ENCODE results near the gene HUS1. TPM values are rescaled to one million over a fixed set of nuclear protein-coding genes. Genes with fewer than 3 reads are reported as not detected.

Gene HUS1
- total and polyA plus RNA-seq, 2 of the 4 experiments (the other 2 are of a cell fraction), result 16.2 to 18.3 TPM

DNA sequence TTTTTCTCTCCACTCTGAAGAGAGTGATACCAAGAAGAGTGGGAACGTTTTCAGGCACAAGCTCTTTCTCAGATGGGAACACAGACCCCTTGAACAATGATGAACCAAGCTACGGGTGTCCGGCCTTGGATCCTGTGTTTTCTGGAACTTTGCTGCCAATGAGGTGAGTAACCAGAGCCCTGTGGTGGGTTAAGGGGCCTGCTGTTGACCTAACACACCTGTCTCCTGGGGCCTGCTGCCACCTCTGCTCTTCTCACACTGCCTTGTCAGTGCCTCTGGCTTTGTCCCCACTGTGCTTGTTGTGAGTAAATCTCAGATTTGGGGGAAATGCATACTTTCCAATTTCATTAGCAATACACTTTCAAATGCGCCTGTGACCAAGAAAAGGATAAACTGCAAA is 29.7 kb downstream of the HUS1 start:
- no peaks in the 10 kb centered on the region; the same call in 1 of the 2 replicates for H3K36me3 ChIP-seq (ENCODE audit: control insufficient read depth, insufficient read depth, low read length)
- H3K4me1 ChIP-seq (ENCODE audit: control insufficient read depth, insufficient read depth, low read length), result peaks cover 2% of the 10 kb centered on the region; the same call in 1 of the 2 replicates
- intact Hi-C loops (cut with micrococcal nuclease), result loop anchor here (10.0 kb wide), 2 partner anchors 365 to 685 kb away; partner anchors contain the start of gene TNS3
- BruUV-seq (replicated peaks), result no TSS peak
- H4K91ac ChIP-seq (ENCODE audit: insufficient read depth, low read depth, low read length), result no peak overlapping the region
- H2BK5ac ChIP-seq (ENCODE audit: low read depth, low read length, poor library complexity, severe bottlenecking), result no peak overlapping the region
- H3K4ac ChIP-seq (ENCODE audit: low read depth, low read length), result no peak overlapping the region
- H3K9me3 ChIP-seq (ENCODE audit: control insufficient read depth, insufficient read depth, low read length), result no peaks in the 10 kb centered on the region
- no peak overlapping the region for H2BK120ac ChIP-seq (ENCODE audit: low read depth, low read length)
- no peak overlapping the region for H4K5ac ChIP-seq (ENCODE audit: low read depth, low read length)
- H3K56ac ChIP-seq (ENCODE audit: extremely low read depth, insufficient read depth, low read length), result no peak overlapping the region
- H3K14ac ChIP-seq (replicated peaks; ENCODE audit: low read depth, low read length), result no peak overlapping the region
- in situ Hi-C loops (cut with MboI; ENCODE audit: low sequenced_read_pairs), result loop anchor here (10.0 kb wide), 2 partner anchors 515 to 685 kb away; no protein-coding TSS in a partner anchor
- POLR2A ChIA-PET (ENCODE audit: unreplicated experiment), result no interaction called here
- H2AK9ac ChIP-seq (replicated peaks; ENCODE audit: low read depth, low read length, poor library complexity), result no peak overlapping the region
- dilution Hi-C loops (cut with HindIII; ENCODE audit: low sequenced_read_pairs, unreplicated experiment), result no loop called here
- H3K9ac ChIP-seq (ENCODE audit: low read depth, low read length), result no peak overlapping the region
- H3K4me3 ChIP-seq (ENCODE audit: insufficient read depth, low read depth, low read length), result no peak overlapping the region
- no peak overlapping the region for H2BK15ac ChIP-seq (ENCODE audit: low read depth, low read length)
- H3K23ac ChIP-seq (ENCODE audit: low read depth, low read length), result no peak overlapping the region
- no peak overlapping the region for H3K27ac ChIP-seq (ENCODE audit: insufficient read depth, low read length)
- ATAC-seq (ENCODE audit: low read depth) (no peak), DNase-seq (no peak)
- no peak overlapping the region for H3K18ac ChIP-seq (ENCODE audit: low read depth, low read length)
- no peak overlapping the region for H3K4me2 ChIP-seq (ENCODE audit: low read depth, low read length)
- TF ChIP-seq, protein P1, sequence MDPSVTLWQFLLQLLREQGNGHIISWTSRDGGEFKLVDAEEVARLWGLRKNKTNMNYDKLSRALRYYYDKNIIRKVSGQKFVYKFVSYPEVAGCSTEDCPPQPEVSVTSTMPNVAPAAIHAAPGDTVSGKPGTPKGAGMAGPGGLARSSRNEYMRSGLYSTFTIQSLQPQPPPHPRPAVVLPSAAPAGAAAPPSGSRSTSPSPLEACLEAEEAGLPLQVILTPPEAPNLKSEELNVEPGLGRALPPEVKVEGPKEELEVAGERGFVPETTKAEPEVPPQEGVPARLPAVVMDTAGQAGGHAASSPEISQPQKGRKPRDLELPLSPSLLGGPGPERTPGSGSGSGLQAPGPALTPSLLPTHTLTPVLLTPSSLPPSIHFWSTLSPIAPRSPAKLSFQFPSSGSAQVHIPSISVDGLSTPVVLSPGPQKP (IDR thresholded peaks at IDR 0.05; ENCODE audit: borderline replicate concordance, low read depth, low read length), result no peak
- no peak for TF ChIP-seq CEBPB (IDR thresholded peaks at IDR 0.05; ENCODE audit: low read depth, low read length)
- no peak for TF ChIP-seq POLR2A (IDR thresholded peaks at IDR 0.05; ENCODE audit: low read depth, low read length)
- no peak for TF ChIP-seq BHLHE40 (IDR thresholded peaks at IDR 0.05; ENCODE audit: low read depth, low read length)
- TF ChIP-seq, protein P2, sequence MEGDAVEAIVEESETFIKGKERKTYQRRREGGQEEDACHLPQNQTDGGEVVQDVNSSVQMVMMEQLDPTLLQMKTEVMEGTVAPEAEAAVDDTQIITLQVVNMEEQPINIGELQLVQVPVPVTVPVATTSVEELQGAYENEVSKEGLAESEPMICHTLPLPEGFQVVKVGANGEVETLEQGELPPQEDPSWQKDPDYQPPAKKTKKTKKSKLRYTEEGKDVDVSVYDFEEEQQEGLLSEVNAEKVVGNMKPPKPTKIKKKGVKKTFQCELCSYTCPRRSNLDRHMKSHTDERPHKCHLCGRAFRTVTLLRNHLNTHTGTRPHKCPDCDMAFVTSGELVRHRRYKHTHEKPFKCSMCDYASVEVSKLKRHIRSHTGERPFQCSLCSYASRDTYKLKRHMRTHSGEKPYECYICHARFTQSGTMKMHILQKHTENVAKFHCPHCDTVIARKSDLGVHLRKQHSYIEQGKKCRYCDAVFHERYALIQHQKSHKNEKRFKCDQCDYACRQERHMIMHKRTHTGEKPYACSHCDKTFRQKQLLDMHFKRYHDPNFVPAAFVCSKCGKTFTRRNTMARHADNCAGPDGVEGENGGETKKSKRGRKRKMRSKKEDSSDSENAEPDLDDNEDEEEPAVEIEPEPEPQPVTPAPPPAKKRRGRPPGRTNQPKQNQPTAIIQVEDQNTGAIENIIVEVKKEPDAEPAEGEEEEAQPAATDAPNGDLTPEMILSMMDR (conservative IDR thresholded peaks at IDR 0.05; ENCODE audit: low read depth, low read length), result no peak
- no peak for TF ChIP-seq MAZ (IDR thresholded peaks at IDR 0.05; ENCODE audit: borderline replicate concordance, low read depth, low read length)
- no peak for TF ChIP-seq FOS (IDR thresholded peaks at IDR 0.05; ENCODE audit: low read depth, low read length)
- TF ChIP-seq MXI1 (IDR thresholded peaks at IDR 0.05; ENCODE audit: borderline replicate concordance, low read depth, low read length), result no peak
- no peak for TF ChIP-seq SMC3 (IDR thresholded peaks at IDR 0.05; ENCODE audit: low read depth, low read length)
- TF ChIP-seq RAD21 (IDR thresholded peaks at IDR 0.05; ENCODE audit: low read length), result no peak
- no peak for TF ChIP-seq CHD1 (IDR thresholded peaks at IDR 0.05; ENCODE audit: low read depth, low read length)
- TF ChIP-seq MAFK (IDR thresholded peaks at IDR 0.05; ENCODE audit: low read depth, low read length), result no peak
- no peak for TF ChIP-seq RCOR1 (IDR thresholded peaks at IDR 0.05; ENCODE audit: insufficient replicate concordance, low read length)
- no peak for TF ChIP-seq NFE2L2 (IDR thresholded peaks at IDR 0.05; ENCODE audit: low read depth, low read length)
- peaks cover under 1% of the 10 kb centered on the region; the same call in 1 of the 2 replicates for H4K20me1 ChIP-seq (ENCODE audit: insufficient read depth, low read length)
- 100% methylated on average over 1 of the region's 4 CpGs; no CpG with 5 or more reads in 1 of the 2 experiments for WGBS, 2 experiments (ENCODE audit: extremely low coverage in 2 of 2, insufficient read length in 1 of 2)
- CTCF ChIA-PET, result no interaction called here
- no peak overlapping the region for H2BK20ac ChIP-seq (ENCODE audit: low read depth, low read length)
- H3K79me1 ChIP-seq (ENCODE audit: low read depth in 1 of 2, low read length in 2 of 2), result no peaks in the 10 kb centered on the region
- H3K9me1 ChIP-seq (ENCODE audit: insufficient read depth, low read length), result peaks cover 6% of the 10 kb centered on the region
- no peaks in the 10 kb centered on the region for H3K27me3 ChIP-seq (ENCODE audit: control insufficient read depth, insufficient read depth, low read length)
- H2AK5ac ChIP-seq (ENCODE audit: low read depth, low read length), result no peak overlapping the region
- no peak overlapping the region for H2AFZ ChIP-seq (replicated peaks; ENCODE audit: low read length, poor library complexity)
- no peak overlapping the region for H4K8ac ChIP-seq (ENCODE audit: low read depth in 2 of 2, low read length in 2 of 2)
